Fibroblast of peridontal ligament (primary cell): ENCODE measurements around the gene CSNK2B.

Experiments used
- DNase-seq: peaks from one replicate; pipeline ENCODE4 v3.0.0-alpha.2; 2010; ENCODE audit errors: extremely low read depth

Gene CSNK2B

DNA sequence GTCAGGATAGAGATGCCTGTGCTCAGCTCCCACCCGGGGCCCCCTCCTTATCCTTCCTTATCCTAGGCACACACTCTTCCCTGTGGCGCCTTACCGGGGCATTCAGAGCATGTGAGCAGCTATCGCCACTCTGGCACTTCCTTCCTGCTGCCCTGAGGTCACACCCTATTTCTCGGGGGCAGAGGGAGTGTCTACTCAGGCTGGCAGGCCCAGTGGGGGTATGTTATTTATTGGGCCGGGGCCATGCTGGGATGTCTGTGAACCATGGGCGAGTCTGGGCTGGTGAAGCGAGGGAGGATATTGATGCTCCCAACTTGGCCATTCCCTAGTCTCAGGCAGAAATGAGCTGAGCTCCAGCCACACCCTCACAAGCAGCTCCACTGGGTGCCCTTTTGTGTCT is 45.4 kb downstream of the CSNK2B start:
- DNase-seq: no peak

DNA sequence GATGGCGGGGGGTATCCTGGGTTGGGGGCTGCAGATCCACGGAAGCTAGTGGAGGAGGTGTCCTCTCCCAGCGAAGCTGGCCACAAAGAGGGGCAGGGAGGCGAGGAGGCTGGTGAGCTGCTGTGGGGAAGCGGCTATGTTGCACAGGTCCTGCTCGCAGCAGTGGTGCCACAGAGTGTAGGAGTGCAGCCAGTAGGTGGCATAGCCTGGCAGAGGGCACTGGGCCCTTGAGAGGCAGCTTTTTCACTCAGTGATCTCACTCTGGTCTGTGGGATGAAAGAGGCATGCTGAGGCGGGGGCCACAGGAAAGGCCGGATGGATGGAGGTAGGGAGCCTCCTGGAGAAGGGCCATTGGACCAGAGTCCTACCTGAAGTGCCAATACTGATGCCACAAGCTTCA is 46.4 kb downstream of the CSNK2B start:
- DNase-seq: no peak

DNA sequence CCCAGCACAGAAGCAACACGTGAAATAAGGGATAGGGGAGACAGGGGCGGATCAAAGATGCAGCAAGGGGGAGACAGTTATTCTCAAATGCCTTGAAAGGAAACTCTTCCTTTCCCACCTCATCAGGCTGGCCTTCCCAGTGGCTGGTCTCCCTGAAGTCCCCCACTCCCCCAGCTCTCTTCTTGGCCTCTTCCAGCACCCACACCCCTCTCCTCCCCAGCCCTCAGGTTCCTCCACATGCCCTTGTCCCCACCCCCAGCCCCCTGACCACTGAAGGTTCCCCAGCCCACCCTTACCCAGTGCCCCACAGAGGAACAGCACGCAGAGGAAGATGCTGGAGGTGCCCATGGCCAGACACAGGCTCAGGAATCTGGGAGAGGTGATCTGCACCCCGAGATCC is 47.6 kb downstream of the CSNK2B start:
- DNase-seq: no peak

DNA sequence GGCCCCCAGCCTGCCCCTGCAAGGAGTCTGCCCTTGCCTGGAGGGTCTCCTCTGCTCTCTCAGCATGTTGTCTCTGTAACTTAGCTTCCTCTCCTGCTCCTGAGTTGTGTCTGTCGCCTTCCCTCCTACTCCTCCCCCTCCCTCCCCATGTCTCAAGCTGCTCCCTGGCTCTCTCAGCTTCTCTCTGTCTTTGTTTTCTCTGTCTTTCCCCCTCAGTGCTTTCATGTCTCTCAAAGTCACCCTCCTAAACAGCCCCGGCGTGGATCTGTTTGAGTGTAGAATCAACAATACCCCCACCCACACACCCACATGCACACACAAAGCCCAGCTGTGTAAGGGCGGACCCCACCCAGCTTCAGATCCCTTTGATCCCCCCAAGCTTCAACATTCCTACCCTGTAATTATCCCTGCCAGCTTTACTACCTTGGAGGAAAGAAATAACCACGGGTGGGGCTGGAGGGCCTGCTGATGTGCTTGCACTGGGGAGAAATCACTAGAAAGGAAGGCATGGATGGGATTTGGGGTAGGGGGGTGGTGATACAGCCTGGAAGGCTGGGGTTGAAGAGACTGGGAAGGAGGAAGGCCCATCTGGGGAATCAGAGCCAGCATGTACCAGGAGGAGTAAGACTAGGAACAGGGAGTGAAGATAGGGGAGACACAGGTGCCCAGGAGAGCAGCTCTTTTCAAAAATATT is 48.3 kb downstream of the CSNK2B start:
- DNase-seq: no peak

DNA sequence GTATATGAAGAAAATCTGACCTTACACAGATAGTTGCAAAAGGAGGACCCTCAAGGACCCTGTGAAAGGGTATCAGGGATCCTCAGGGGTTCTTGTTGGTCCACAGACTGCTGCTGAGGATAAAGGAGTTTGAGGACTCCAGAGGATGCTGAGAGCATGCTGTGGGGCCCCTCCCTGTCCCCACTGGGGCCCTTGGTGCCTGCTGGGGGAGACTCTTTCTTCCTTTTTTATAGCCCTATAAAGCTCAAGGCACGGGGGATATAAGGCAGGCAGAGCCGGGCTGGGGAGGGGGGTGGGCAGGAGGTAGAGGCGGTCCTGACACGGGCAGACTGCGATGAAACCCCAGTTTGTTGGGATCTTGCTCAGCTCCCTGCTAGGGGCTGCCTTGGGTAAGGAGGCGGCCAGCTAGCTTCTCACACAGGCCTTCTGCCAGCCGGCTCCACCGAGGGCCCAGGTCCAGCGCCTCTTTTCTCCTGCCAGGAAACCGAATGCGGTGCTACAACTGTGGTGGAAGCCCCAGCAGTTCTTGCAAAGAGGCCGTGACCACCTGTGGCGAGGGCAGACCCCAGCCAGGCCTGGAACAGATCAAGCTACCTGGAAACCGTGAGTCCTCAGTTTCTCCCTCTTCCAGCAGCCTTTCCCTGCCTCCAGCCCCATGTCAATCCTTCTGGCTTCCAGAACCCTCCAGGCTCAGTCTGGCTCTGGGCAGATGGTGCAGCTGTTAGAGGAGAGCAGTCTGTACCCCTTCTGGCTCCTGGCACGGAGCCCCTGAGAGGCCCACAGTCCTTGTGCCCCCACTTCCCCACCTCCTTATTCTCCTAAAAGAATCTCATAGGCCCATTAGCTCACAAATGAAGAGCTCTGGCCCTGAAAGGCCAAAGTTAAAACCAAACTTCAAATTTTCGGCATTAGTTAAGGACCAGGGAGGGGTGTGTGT is 49.4 kb downstream of the CSNK2B start, which contains the start of gene LY6G6D:
LY6G6D (plus strand) TSS at position 327 of the 937 bp plus-strand sequence; CDS start at position 335, 8 bp downstream.
- DNase-seq: no peak

DNA sequence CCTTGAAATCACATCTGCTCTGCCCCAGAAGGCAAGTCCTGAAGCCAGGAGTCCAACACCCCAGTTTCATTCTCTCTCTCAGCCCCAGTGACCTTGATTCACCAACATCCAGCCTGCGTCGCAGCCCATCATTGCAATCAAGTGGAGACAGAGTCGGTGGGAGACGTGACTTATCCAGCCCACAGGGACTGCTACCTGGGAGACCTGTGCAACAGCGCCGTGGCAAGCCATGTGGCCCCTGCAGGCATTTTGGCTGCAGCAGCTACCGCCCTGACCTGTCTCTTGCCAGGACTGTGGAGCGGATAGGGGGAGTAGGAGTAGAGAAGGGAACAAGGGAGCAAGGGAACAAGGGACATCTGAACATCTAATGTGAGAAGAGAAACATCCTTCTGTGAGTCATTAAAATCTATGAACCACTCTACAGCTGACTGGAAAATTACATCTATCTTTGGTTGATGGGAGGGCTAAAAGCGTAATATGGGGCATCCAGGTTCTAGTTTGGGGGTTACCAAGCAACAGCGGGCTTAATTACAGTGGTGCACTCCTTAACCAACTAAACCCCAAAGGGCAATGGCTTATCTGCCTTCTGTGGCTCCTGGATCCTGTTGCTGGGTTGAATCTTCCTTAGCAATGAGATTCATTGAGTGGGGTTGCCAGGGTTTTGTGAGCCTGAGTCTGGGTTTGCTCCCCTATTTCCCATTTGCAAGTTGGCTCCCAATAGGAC is 51.8 kb downstream of the CSNK2B start:
- no peak for DNase-seq

DNA sequence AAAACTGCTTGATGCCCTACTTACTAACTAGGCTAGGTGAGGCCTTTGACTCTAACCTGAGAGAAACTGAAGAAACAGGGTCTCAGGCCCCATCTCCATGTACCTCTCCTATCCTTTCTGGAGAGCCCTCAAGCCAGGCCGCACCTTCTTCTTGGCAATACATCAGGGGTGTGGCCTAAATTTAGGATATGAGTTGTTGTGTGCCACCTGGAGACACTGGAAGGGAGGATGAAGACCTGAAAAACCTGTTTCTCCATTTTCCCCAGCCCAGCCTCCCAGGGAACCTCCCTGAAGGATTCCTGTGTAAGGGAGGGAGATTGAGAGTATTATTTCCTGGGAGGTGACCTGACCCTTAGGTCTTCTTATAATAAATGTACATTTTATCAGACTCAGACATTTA is 52.4 kb downstream of the CSNK2B start:
- no peak for DNase-seq

DNA sequence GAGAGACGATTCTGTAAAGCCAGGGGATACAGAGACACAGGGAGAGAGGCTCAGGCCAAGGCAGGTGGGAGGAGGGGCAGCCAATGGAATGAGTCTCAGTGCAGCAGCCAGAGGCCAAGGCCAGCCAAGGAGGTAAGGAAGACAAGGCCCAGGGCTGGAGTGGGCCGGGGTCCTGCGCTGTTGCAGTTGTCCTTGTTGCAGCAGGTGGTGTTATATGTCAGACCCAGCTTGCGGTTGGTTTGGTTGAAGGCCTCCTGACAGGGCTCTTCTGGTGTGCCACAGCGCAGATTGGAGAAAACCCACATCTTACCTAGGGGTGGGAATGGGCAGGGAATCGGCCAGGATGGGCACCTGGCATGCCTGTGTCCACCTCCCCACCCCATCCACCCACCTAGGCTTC is 53.1 kb downstream of the CSNK2B start:
- no peak for DNase-seq
